ENCODE data around the gene SHC1. TPM values are rescaled to one million over a fixed set of nuclear protein-coding genes. Genes with fewer than 3 reads are reported as not detected.
A peak's percentile ranks its signal among the peaks of the same experiment; 100 is the strongest.

SHC1 gene
- total RNA-seq, 1 donor from 2014 or later = 211 TPM

DNA sequence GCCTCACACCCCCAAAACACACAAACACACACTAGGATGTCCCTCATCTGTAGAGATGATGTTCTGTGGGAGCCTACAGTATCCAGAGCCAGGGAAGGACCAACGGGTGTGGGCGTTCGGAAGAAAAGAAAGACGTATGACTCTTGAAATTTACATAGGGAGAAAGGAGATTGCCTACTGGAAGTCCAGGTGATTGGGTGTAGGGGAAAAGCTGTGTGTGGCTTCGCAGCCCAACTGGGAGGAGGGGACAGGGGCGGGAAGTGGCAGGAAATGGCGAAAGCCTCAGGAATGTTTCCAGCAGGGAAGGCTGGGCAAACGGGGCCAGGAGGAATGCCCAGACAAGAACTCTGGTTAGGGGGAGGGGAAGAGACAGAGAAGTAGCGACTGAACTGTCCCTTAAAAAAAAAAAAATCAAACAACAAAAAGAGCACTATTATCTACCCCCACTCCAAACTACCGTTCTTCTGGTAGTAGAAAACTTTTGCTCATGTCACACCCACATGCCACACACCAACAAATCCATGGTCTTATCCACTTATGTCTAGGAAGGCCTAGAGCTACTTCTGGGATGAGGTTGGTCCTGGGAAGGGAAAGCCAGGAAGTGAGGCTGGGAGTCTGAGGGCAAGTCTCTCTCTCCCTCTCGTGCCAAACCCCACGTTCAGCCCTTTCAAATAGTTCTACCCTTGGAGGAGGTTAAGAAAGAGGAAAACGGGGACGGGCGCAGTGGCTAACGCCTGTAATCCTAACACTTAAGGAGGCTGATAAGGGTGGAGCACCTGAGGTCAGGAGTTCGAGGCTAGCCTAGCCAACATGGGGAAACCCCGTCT, 2.2 kb upstream of the SHC1 start:
- intact Hi-C loops (cut with DNase I) = loop anchor here (1.0 kb wide), 1 partner anchor 35 kb away; no protein-coding TSS in a partner anchor

GRCh38 chr1:154972213-154972516, 1.6 kb upstream of the SHC1 start:
- Histone ChIP-seq H3K9me3 (no peaks in the 10 kb centered on the region), H3K36me3 (peaks cover 12 to 16% of the 10 kb centered on the region in 2 donors), H3K4me1 (peaks cover 22 to 35% of the 10 kb centered on the region in 2 donors), H3K27me3 (no peaks in the 10 kb centered on the region), H3K4me3 (peak overlapping the region; percentile 61 to 82), H3K27ac (peak overlapping the region; percentile 95 to 99)
- TF ChIP-seq CTCF (IDR thresholded peaks at IDR 0.05) = no peak
- intact Hi-C loops (cut with DNase I) = loop anchor here (1.0 kb wide), 1 partner anchor 35 kb away; no protein-coding TSS in a partner anchor
- DNase-seq (ENCODE audit: low spot score in 2 of 2) = no peak

More for the DNA sequence above, 2.2 kb upstream of the SHC1 start:
- Histone ChIP-seq H3K9me3 (no peaks in the 10 kb centered on the region), H3K36me3 (peaks cover 6 to 11% of the 10 kb centered on the region in 2 donors), H3K27ac (peak overlapping the region; percentile 95 to 99), H3K27me3 (no peaks in the 10 kb centered on the region), H3K4me1 (peaks cover 22 to 35% of the 10 kb centered on the region in 2 donors), H3K4me3 (peak overlapping the region; percentile 61 to 82)
- DNase-seq (ENCODE audit: low spot score in 2 of 2) = peak; percentile 48 to 95
- TF ChIP-seq CTCF (IDR thresholded peaks at IDR 0.05) = no peak

GRCh38 chr1:154971341-154971998, 923 bp upstream of the SHC1 start:
- Histone ChIP-seq H3K4me1 (peaks cover 22 to 35% of the 10 kb centered on the region in 2 donors), H3K27ac (peak overlapping the region; percentile 95 to 99), H3K9me3 (no peaks in the 10 kb centered on the region), H3K4me3 (peak overlapping the region; percentile 61 to 82), H3K36me3 (peaks cover 17 to 23% of the 10 kb centered on the region in 2 donors), H3K27me3 (no peaks in the 10 kb centered on the region)
- DNase-seq (ENCODE audit: low spot score in 2 of 2) = peak in 1 of 2 donors; percentile 87
- TF ChIP-seq CTCF (IDR thresholded peaks at IDR 0.05) = no peak
- intact Hi-C loops (cut with DNase I) = loop anchor here (2.0 kb wide), 1 partner anchor 15 kb away; the partner anchor contains the start of gene PBXIP1

DNA sequence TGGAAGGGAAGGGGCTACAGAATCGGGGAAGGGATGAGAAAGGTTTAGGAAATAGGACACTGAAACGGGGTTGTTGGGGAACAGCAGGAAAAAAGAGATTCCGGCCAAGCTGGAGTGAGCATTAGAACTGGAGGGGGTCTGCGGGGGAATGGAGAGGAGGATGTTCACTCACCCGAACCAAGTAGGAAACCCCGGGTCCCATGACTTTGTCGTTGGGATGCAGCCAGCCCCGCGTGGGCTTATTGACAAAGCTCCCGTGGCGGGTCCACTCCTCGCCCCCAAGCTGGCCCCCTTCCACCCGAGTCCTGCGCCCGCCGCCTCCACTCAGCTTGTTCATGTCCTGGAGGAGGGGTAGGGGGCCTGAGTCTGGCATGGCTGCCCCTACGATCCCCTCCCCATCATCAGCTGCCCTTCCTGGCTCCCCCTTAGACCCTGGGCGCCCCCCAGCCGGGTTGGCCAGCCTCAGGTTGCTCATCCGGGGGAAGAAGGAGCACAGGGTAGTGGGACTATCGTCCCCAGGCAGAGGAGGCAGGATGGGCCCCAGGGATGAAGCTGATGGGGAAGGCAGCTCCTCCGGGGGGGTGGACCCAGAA, 591 bp downstream of the SHC1 start:
- intact Hi-C loops (cut with DNase I) = loop anchor here (1.0 to 2.0 kb wide), 2 partner anchors 8 to 13 kb away; partner anchors contain the start of gene PBXIP1
- no peak for DNase-seq (ENCODE audit: low spot score in 2 of 2)
- Histone ChIP-seq H3K4me3 (peak overlapping the region; percentile 61 to 82), H3K27ac (peak overlapping the region; percentile 95 to 99), H3K9me3 (no peaks in the 10 kb centered on the region), H3K27me3 (no peaks in the 10 kb centered on the region), H3K4me1 (peaks cover 22 to 35% of the 10 kb centered on the region in 2 donors), H3K36me3 (peaks cover 30 to 39% of the 10 kb centered on the region in 2 donors)
- no peak for TF ChIP-seq CTCF (IDR thresholded peaks at IDR 0.05)

DNA sequence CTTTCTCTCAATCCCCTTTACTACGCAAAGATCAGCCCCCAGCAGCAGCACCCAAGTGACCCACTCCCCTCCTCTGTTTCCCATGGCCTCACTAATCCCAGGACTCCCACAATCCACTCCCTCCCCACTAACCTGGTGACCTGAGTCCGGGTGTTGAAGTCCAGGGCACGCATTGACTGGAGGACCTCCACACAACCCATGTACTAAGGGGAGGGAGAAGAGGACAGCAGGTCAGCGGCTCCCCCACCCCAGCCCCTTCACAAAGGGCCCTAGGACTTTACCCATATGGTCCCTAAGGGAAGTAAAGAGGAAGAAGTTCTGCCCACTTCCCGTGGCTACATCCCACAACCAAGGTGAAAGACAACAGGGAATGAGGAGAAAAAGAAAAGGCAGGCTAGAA, 1.3 kb downstream of the SHC1 start:
- Histone ChIP-seq H3K27me3 (no peaks in the 10 kb centered on the region), H3K36me3 (peaks cover 33 to 46% of the 10 kb centered on the region in 2 donors), H3K4me1 (peaks cover 22 to 35% of the 10 kb centered on the region in 2 donors), H3K4me3 (peak overlapping the region; percentile 61 to 82), H3K27ac (peak overlapping the region; percentile 95 to 99), H3K9me3 (no peaks in the 10 kb centered on the region)
- TF ChIP-seq CTCF (IDR thresholded peaks at IDR 0.05) = no peak
- intact Hi-C loops (cut with DNase I) = no loop called here
- no peak for DNase-seq (ENCODE audit: low spot score in 2 of 2)
